NCI-H187 (cell line): ENCODE data around the gene PAF1.

ENCODE experiments used
- DNase-seq, 2 experiments: peaks; one replicate each; lab custom pipeline; 2025; lab: John Stamatoyannopoulos, UW

Gene PAF1

GRCh38 chr19:39416152-39417120, 25.5 kb upstream of the PAF1 start:
- no peak for DNase-seq

DNA sequence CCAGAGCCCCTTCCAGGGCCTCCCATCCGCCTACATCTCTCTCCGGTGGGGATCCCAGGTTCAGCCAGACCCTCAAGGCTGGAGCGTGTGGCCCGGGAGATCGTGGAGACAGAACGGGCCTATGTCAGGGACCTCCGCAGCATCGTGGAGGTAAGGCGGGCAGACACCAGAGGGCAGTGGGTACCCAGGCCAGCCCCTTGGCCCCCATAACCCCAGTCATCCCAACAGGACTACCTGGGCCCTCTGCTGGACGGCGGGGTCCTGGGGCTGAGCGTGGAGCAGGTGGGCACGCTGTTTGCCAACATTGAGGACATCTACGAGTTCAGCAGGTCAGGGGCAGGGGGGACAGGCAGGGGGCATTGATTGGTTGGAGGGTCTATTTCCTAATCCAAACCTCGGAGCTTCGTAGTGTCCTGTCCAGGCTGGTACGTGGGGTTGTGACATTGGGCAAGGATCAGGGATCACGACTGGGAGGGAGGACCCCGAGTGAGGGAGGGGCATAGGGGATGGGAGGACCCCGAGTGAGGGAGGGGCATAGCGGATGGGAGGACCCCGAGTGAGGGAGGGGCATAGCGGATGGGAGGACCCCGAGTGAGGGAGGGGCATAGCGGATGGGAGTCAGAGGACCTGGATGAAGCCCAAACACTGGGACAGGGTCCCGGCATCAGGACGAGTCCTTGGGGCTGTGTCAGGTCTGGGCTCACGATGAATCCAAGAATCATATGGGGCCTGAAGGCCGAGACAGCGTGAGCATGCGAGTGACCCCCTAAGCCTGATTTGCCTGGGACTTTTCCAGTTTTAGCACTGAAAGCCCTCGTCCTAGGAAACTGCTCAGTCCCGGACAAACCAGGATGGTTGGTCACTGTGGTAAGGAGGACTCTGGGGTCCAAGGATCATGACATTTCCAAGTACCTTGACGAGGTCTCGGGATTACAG, 24.5 kb upstream of the PAF1 start:
- no peak for DNase-seq

GRCh38 chr19:39413911-39414608, 23.2 kb upstream of the PAF1 start:
- no peak for DNase-seq

GRCh38 chr19:39413272-39413910, 22.5 kb upstream of the PAF1 start:
- DNase-seq = peak in 1 of 2 experiments; percentile 25

GRCh38 chr19:39412867-39413271, 22.0 kb upstream of the PAF1 start:
- no peak for DNase-seq

DNA sequence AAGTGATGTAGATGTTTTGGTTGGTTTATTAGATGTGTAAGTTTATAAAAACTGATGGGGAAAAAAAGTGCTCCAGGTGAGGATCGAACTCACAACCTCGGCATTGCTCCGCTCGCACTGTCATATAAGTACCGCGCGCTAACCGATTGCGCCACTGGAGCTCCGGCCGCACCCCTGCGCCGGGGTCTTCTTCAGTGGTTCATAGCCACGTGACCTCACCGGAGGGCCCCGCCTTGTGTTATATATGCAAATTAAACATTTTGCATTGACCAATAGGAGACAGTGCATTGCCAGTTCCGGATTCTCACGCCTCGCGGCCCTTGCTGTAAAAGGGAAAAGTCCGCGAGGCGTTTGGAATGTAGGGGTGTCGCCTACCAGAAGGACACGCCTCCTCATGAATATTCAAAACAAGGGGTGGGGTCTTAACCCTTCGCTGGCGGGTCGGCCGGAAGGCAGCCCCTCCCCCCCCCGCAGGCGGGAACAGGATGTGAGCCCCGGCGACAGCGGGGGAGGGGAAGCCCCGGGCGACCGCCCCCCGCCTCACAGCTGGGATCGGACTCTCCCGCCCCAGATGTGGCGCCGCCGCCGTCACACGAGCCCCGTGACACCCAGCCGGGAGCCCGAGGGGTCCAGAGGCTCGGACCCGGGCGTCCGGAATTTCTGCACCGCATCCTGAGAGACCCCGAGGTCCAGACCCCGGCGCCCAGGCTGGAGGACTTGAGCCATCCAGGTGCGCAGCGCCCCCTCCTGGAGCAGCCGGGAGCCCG, 21.4 kb upstream of the PAF1 start, which contains the start of gene PLEKHG2:
PLEKHG2 (plus strand) TSS at position 570 of the 767 bp plus-strand sequence. CDS start 1,418 bp downstream, outside the sequence.
- DNase-seq = peak; percentile 97 to 99

- peak; percentile 88 to 99 for DNase-seq
Measured at GRCh38 chr19:39411832-39412099, 20.9 kb upstream of the PAF1 start.

GRCh38 chr19:39411081-39411831, 20.4 kb upstream of the PAF1 start:
- no peak for DNase-seq

DNA sequence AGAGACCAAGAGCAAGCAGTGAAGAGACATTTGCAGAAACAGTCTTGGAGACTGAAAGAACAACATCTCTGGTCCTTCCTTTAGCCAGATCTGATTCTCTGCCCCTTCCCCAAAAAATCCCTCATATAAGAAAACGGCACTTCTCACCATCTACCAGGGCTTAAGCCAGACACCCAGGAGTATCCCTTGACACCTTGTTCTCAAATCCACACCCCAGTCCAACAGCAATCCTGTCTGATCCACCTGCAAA, 19.9 kb upstream of the PAF1 start:
- DNase-seq = no peak

DNA sequence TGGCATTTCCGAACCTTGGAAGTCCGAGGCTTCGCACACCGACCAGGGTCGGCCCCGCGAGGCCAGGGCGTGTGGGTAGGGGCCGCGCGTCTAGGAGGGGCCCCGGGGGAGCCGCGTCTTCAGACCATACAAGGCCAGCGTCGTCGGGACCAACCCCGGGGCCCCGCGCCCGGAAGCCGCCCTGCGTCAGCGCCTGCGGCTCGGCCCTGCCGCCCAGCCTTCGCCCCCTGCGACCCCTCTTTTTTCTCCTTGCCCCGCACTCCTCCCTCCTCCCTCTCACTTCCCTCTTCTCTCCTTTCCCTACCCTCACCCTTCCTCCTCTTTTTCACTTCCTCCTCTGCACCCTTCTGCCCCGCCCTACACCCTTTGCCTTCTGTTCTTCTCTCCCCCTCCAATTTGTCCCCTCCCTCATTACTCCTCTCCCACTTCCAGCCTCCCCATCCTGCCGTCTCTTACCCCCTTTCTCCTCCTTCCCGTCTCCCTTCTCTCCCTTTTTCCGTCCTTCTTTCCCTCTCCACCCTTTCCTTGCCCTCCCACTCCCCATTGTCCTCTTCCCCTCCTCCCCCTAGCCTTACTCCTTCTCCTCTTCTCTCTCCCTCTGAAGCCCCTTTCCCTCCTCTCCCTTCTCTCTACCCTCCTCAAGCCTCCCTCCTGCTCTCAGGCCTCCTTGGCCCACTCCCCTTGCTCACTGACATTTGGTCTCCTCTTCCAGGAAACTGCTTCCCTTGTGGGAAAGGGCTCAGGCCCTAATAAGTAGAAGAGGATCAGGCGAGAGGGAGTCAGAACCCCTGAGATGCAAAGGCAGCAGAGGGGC, 19.3 kb upstream of the PAF1 start:
- no peak for DNase-seq

- DNase-seq = peak; percentile 60 to 89
Measured at GRCh38 chr19:39409208-39410016, 18.5 kb upstream of the PAF1 start.

GRCh38 chr19:39408392-39409207, 17.7 kb upstream of the PAF1 start:
- no peak for DNase-seq

GRCh38 chr19:39407660-39408391, 16.9 kb upstream of the PAF1 start:
- no peak for DNase-seq

- no peak for DNase-seq
Measured at GRCh38 chr19:39407410-39407659, 16.4 kb upstream of the PAF1 start.

DNA sequence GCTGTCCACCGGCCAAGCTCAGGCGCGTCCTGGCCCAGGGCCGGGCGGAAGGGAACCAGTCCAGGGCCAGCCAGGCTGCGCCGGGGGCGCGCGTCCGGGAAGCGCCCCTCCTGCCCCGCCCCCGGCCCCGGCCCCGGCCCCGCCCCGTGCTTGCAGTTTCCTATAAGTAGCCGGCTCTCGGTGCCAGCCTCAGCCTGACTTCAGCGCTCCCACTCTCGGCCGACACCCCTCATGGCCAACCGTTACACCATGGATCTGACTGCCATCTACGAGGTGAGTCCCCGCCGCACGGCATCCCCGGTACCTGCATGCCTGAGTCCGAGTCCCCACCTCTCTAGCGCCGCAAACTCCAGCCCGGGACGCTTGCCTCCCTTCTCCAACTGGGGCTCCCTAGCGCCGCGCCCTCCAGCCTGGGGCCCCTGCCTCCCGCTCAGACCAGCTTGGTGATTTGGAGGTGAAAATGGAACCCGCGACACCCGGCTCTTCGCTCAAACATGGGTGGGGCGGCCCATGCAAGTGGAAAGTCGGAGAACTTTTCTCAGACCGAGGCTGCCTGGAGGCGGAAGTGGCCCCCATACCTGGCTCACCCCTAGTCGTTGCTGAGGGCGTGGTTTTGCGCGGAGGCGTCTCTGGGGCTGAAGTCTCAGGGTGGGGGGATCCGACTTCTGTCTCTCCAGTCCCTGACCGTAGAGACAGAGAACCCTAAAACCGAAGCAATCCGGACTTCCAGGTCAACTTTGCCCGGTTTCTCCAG, 15.9 kb upstream of the PAF1 start, which contains the start of gene ZFP36:
ZFP36 (plus strand) TSS at position 192 of the 754 bp plus-strand sequence; CDS start at position 250, 58 bp downstream.
- DNase-seq = no peak

DNA sequence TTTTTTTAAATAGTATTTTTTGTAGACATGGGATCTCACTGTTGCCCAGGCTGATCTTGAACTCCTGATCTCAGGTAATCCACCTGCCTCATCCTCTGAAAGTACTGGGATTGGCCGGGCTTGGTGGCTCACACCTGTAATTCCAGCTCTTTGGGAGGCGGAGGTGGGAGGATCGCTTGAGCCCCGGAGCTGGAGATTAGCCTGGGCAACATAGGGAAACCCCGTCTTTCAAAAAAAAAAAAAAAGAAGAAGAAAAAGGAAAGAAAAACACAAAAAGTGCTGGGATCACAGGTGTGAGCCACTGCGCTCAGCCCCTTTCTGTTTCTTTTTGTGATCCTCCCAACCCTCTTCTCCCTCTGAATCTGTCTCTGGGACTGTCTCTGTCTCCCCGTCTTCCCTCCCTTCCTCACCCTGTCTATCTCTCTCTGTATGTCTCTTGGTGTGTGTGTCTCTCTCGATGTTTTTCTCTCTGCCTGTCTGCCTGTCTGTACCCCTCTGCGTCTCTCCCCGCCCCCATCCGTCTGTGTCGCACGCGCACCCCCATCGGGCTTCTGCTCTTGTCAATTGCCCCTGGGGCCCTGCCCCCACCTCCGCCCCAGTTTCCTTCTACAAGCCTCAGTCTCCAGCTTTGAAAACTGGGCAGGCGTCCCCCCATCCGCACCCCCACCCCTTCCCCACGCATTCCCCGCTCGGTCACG, 15.2 kb upstream of the PAF1 start:
- DNase-seq = no peak
